T-helper 17 cell (primary cell): ENCODE measurements around the gene WNT5A. TPM values are rescaled to one million over a fixed set of nuclear protein-coding genes. Genes with fewer than 3 reads are reported as not detected.
A peak's percentile ranks its signal among the peaks of the same experiment; 100 is the strongest.

ENCODE experiments used
- ATAC-seq: fragments of 150-1000 bp; cut with Tn5 transposase; 2 replicates; pipeline ENCODE4 v1.10.0; 2021; ENCODE audit warnings: mild to moderate bottlenecking, moderate library complexity
- DNase-seq, 3 donors: peaks; one replicate each; pipeline versions ENCODE4 v3.0.0 to v3.0.0-alpha.2; 2020 to 2021
- H3K9me3 ChIP-seq: one replicate; pipeline ENCODE4 v1.7.0; 2013; ENCODE audit warnings: low read length, mild to moderate bottlenecking; ENCODE audit not compliant: control insufficient read depth, poor library complexity, severe bottlenecking
- H3K27ac Mint-ChIP-seq: one replicate; pipeline ENCODE4 v1.8.0; 2022; ENCODE audit warnings: mild to moderate bottlenecking, moderate library complexity, mixed read lengths
- H3K27me3 Mint-ChIP-seq: one replicate; pipeline ENCODE4 v1.8.0; 2022; ENCODE audit warnings: mixed read lengths
- H3K36me3 Mint-ChIP-seq: one replicate; pipeline ENCODE4 v1.8.0; 2022; ENCODE audit warnings: low read depth, mixed read lengths
- H3K4me1 Mint-ChIP-seq: one replicate; pipeline ENCODE4 v1.8.0; 2022; ENCODE audit warnings: mild to moderate bottlenecking, mixed read lengths
- H3K4me3 Mint-ChIP-seq: one replicate; pipeline ENCODE4 v1.8.0; 2022; ENCODE audit warnings: mild to moderate bottlenecking, moderate library complexity, mixed read lengths
- total RNA-seq, 4 donors: library from RNA in 2 of 4; stranded (reverse) in 2 of 4; gene quantifications; one replicate each; pipeline ENCODE4 v1.2.3 and lab custom pipeline; 2022 to 2026

The WNT5A gene
- not detected for total RNA-seq
- total RNA-seq (lab: John Stamatoyannopoulos, UW): 0 reads per million in 2 donors

DNA sequence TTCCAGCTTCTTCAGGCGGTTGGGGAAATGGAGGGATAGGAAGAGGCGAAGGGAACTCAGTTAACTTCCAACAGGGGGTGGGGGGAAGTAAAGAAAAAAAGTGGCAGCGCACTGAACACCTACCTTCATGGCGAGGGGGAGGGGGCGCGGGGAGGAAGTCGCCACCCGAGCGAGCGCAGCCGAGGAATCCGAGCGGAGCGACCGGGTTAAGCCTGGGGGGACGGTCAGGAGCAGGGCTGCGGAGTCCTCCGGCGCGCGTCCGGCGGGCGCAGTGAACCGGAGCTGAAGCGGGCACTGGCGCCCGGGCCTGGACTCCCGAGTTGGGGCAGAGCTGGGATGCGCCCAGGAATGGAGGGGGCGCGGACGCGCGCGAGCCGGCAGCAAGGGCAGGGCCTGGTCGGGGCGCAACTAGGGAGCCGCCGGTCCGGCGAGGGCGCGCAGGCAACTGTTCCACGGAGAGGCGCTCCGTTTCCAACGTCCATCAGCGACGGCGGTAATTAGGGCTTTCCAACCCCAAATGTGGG lies at the start of gene WNT5A:
WNT5A (minus strand) TSS at position 450 of the 524 bp plus-strand sequence; CDS start at position 129, 321 bp downstream.
- Mint-ChIP-seq H3K36me3 (peaks cover 6% of the 10 kb centered on the region), H3K4me1 (peaks cover 10% of the 10 kb centered on the region), H3K27me3 (peaks cover 70% of the 10 kb centered on the region), H3K27ac (no peak within 1 kb of the TSS), H3K4me3 (peak within 1 kb of the TSS; percentile 84)
- DNase-seq: no peak
- H3K9me3 ChIP-seq: no peaks in the 10 kb centered on the region
- ATAC-seq: no peak

DNA sequence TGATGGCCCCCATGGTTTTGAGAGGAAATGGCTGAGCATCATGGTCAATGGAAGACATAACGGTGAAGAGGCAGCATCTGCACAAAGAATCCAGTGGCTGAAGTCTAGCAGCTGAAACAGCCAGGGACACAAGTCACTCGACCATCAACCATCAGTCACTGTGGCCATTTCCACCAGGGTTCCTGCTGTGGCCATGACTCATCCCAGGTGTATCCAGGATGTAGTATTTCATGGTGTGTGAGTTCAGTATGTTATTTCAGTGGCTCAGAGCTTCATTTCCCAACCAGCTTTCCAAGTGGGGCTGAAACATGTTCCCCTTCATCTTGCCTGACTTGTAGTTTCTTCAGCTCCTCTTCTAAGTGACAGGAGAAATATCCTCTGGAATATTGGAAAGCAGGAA lies 47.8 kb upstream of the WNT5A start:
- DNase-seq: no peak
- H3K27ac Mint-ChIP-seq: no peak overlapping the region
- H3K4me3 Mint-ChIP-seq: no peak overlapping the region
- H3K9me3 ChIP-seq: no peaks in the 10 kb centered on the region
- H3K4me1 Mint-ChIP-seq: no peaks in the 10 kb centered on the region
- ATAC-seq: no peak
- no peaks in the 10 kb centered on the region for H3K27me3 Mint-ChIP-seq
- H3K36me3 Mint-ChIP-seq: no peaks in the 10 kb centered on the region

DNA sequence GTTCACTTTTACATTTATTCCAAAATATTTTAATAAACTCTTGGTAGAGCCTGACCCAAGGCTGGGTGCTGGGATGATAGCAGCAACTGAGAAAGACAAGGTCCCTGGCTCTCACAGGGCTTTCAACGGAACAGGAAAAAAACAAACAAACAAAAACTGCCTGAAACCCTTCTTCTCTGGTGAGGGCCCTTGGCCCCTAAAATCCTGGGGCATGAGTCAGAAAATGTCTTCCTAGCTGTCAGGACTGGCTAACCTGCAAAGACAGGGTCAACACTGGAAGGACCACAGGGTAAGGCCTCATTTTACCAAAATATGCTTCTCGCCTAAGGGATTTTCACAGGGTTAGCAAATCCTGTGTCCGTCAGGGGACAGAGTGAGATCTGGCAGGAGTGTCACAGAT lies 45.7 kb upstream of the WNT5A start:
- Mint-ChIP-seq H3K36me3 (no peaks in the 10 kb centered on the region), H3K27me3 (no peaks in the 10 kb centered on the region), H3K4me1 (no peaks in the 10 kb centered on the region), H3K4me3 (no peak overlapping the region), H3K27ac (no peak overlapping the region)
- H3K9me3 ChIP-seq: no peaks in the 10 kb centered on the region
- DNase-seq: no peak
- ATAC-seq: no peak

DNA sequence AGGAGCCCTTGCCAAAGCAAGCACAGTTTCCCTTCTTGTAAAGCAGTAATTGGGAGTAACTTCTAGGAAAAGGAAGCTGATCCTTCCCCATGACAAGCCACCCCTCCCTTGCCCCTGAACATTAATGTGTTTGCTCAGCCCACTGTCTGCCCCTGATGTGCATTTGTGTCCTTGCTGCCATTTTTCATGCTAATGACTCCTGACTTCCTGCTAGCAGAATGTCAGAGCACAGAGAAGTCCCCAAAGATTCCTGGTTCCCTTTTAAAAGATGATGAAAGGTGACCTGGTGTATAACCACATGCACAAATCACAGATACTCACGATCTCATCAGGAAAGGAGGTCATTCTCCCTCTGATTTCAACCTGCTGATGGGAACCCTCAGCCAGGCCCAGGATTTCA lies 44.2 kb upstream of the WNT5A start:
- Mint-ChIP-seq H3K27ac (no peak overlapping the region), H3K27me3 (no peaks in the 10 kb centered on the region), H3K4me3 (no peak overlapping the region), H3K4me1 (no peaks in the 10 kb centered on the region), H3K36me3 (no peaks in the 10 kb centered on the region)
- no peak for ATAC-seq
- no peaks in the 10 kb centered on the region for H3K9me3 ChIP-seq
- no peak for DNase-seq

DNA sequence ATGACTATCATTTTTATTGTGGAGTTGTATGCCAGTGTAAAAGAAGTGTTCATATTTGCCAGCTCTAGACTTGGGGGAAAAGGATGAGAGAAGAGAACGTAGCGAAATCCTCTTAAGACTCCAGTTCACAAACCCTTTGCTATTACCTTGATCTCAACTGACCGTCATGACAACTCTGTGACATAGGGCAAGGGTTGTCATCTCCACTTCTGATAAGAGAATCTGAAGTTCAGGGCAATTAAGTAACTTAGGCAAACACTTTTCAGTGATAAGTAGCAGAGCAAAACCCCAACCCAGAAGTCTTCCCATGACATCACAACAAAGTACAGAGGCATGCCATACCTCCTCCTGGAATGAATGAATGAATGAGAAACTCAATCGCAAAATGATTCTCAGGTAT lies 40.3 kb upstream of the WNT5A start:
- H3K27ac Mint-ChIP-seq: no peak overlapping the region
- H3K9me3 ChIP-seq: no peaks in the 10 kb centered on the region
- ATAC-seq (no peak), DNase-seq (no peak)
- no peak overlapping the region for H3K4me3 Mint-ChIP-seq
- H3K36me3 Mint-ChIP-seq: no peaks in the 10 kb centered on the region
- H3K4me1 Mint-ChIP-seq: no peaks in the 10 kb centered on the region
- H3K27me3 Mint-ChIP-seq: no peaks in the 10 kb centered on the region

DNA sequence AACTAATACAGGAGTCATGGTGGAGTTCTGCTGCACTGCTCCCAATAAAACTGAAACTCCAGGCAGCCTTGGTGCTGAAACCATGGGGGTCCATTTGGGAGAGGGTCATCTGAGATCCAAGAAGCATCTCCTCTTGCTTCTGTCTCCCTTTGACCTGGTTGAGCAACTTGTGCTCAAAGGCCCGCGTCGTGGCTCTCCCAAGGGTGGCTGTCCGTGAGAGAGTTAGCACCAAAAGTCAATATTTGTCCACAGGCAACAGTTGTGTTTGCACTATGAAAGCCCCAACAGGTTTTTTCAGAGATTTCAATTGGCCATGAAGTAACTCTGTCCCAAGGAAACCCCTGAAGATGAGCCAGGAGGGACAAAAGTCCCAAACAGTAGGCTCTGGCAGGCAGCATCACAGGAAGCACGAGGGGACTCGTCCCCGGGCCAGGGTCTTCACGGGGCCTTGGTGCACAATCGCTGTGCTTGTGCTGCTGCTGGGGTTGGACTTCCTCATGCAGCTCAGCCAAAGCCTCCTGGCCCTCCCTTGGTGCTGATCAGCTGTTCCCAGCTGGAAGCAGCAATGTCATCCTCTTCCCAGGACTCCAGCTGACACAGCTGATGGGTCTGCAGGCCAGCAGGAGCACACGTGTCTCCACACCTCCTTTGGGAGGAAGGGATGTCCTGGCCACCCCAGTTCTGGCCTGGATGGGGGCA lies 39.4 kb upstream of the WNT5A start:
- H3K4me1 Mint-ChIP-seq: no peaks in the 10 kb centered on the region
- no peaks in the 10 kb centered on the region for H3K9me3 ChIP-seq
- no peak overlapping the region for H3K27ac Mint-ChIP-seq
- H3K27me3 Mint-ChIP-seq: no peaks in the 10 kb centered on the region
- no peaks in the 10 kb centered on the region for H3K36me3 Mint-ChIP-seq
- no peak for ATAC-seq
- DNase-seq: no peak
- no peak overlapping the region for H3K4me3 Mint-ChIP-seq

DNA sequence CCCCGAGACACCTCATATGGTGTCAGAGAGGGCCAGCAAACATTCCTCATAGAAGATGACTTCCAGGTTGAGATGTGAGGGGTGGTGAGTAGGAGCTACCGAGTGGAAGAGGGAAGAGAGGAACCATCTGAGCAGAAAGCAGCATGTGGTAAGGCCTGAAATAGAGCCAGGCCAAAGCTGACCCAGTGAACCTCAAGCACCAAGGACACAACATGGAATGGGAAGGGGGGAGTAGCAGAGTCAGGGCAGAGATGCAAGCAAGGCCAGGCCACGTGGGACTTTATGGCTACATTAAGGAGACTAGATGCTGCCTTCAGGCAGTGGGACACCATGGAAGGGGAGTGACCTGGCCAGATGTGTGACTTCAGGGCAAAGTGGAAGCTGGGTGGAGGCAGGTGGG lies 38.3 kb upstream of the WNT5A start:
- H3K9me3 ChIP-seq: no peaks in the 10 kb centered on the region
- no peaks in the 10 kb centered on the region for H3K27me3 Mint-ChIP-seq
- no peaks in the 10 kb centered on the region for H3K4me1 Mint-ChIP-seq
- DNase-seq (no peak), ATAC-seq (no peak)
- no peak overlapping the region for H3K4me3 Mint-ChIP-seq
- H3K27ac Mint-ChIP-seq: no peak overlapping the region
- no peaks in the 10 kb centered on the region for H3K36me3 Mint-ChIP-seq

DNA sequence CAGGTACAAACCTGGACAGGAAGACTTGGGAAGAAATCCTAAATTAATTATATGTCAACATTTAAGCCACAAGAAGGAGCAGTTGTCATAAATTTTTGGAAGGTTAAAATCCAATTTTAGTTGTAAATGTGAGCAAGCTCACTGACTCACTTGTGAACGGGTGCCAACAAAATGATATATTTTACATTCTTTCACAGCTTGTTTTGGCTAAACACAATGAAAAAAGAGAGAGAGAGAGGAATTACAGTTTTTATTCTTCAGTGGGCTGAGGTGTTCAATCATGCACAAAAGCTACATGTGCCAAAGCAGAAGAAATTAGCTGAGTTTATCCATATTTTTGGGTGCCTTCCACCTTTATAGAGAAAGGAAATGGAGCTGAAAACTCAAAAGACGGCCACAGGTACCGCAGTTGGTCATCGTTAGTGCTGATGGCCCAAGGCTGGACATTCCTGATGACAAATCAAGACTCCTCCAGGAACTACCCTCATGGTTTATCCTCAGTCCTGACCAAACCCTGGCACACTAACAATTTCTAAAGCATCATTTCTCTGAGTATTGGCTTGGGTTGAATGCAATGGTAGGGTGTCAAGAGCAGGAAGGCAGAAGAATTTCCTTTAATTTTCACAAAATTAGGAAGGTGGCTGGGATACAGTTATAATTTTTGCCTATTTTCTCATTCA lies 37.6 kb upstream of the WNT5A start:
- ATAC-seq: no peak
- no peaks in the 10 kb centered on the region for H3K27me3 Mint-ChIP-seq
- no peaks in the 10 kb centered on the region for H3K36me3 Mint-ChIP-seq
- DNase-seq: no peak
- H3K4me3 Mint-ChIP-seq: no peak overlapping the region
- no peaks in the 10 kb centered on the region for H3K4me1 Mint-ChIP-seq
- H3K9me3 ChIP-seq: no peaks in the 10 kb centered on the region
- no peak overlapping the region for H3K27ac Mint-ChIP-seq

DNA sequence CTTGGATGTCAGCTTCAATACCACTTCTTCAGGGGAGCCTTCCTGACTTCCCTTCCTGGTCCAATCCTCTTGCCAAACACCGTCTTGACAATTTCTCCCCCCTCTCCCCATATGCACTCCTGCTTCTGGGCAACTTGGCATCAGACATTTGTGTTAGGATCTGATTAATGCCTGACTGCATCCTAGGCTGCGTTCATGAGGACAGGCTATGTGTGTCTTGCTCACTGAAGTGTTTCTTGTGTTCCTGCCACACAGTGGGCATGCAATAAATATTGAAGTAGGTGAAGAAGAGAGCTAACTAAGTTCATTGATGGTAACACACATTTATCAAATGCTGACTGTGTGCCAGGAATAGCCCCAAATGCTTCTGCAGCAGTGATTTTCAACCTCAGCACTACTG lies 36.4 kb upstream of the WNT5A start:
- ATAC-seq (no peak), DNase-seq (no peak)
- H3K4me1 Mint-ChIP-seq: no peaks in the 10 kb centered on the region
- H3K27me3 Mint-ChIP-seq: no peaks in the 10 kb centered on the region
- H3K9me3 ChIP-seq: no peaks in the 10 kb centered on the region
- H3K27ac Mint-ChIP-seq: no peak overlapping the region
- H3K4me3 Mint-ChIP-seq: no peak overlapping the region
- no peaks in the 10 kb centered on the region for H3K36me3 Mint-ChIP-seq

DNA sequence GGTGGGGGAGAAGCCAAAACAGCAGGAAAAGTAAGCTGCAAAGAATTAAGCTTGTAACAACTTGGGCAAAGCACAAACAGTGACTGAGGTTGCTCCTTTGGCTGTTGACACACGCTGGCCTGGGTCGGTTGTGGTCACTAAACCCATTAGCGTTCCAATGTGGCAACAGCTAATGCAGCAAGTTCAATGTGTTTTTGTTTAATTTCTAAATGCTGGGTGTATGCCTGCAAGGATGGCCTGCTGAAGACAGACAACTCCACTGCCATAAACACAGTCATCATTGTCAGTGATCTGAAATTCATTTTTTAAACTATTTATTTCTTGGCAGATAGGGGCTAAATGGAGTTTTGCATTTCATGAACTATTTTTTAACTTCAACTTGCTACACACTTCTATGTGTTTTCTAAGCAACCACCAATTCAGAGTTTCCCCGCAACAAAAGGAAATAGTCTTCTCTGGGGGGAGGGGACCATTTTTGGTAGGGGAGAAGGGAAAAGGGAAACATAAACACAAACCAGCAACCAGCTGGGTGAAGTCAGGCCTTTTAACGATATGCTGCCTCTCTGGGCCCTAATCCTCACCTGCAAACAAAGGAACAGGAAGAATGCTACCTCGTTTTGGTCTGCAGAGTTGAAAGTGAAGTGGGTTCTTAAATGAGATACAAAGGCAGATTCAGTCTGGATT lies 34.8 kb upstream of the WNT5A start:
- no peak overlapping the region for H3K27ac Mint-ChIP-seq
- H3K9me3 ChIP-seq: no peaks in the 10 kb centered on the region
- DNase-seq (no peak), ATAC-seq (no peak)
- no peak overlapping the region for H3K4me3 Mint-ChIP-seq
- H3K36me3 Mint-ChIP-seq: no peaks in the 10 kb centered on the region
- H3K27me3 Mint-ChIP-seq: no peaks in the 10 kb centered on the region
- no peaks in the 10 kb centered on the region for H3K4me1 Mint-ChIP-seq

DNA sequence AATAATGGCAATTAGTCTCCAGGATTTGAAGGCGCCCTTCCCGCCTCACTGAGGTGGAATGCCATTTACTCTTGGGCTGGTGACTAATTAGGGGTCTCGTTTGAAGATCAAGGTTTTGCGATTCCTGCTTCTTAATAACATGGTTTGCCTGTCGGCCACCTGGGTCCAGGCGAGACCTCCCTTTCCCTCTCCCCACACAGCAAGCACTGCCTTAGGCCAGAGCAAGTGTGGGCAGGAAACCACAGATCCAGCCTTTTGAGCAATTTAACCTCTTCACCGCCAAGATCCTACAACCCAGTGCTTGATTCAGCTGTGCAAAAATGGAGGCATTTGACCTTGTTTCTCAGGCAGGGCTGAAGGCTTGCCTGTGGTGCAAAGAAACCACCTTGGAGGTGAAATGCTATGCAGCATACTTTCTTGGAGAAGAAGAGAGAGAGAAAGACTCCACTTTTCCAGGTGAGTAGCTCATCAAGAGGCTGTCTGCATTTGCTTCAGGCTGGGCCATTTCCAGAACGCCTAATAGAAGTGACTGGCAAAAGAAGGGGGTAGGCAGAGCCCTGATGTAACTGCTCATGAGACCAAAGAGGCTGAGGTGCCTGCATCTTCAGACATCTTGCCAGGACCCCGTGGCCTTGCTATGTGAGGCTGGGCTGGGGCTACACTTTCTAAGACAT lies 34.1 kb upstream of the WNT5A start:
- ATAC-seq (no peak), DNase-seq (no peak)
- no peaks in the 10 kb centered on the region for H3K4me1 Mint-ChIP-seq
- no peak overlapping the region for H3K27ac Mint-ChIP-seq
- H3K27me3 Mint-ChIP-seq: no peaks in the 10 kb centered on the region
- H3K4me3 Mint-ChIP-seq: no peak overlapping the region
- no peaks in the 10 kb centered on the region for H3K9me3 ChIP-seq
- H3K36me3 Mint-ChIP-seq: no peaks in the 10 kb centered on the region

DNA sequence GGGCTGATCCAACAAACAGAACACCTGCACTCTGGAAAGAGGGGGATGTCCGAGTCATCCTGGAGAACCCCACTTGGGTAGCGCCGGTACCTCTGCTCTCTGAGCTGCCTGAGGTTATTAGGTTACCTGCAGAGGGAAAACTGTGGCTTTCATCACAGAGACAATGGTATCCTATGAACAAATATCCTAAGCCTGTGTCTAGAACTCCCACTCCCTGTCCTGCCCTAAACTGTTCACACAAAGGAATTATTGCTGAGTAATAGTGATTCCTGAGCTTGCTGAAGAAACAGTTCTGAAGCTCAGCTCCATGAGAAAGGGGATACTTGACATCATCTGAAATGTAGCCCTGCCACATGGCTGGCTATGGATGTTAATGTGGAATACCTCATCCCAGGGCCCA lies 31.9 kb upstream of the WNT5A start:
- no peak overlapping the region for H3K4me3 Mint-ChIP-seq
- no peaks in the 10 kb centered on the region for H3K27me3 Mint-ChIP-seq
- H3K36me3 Mint-ChIP-seq: no peaks in the 10 kb centered on the region
- H3K9me3 ChIP-seq: no peaks in the 10 kb centered on the region
- DNase-seq (no peak), ATAC-seq (no peak)
- no peak overlapping the region for H3K27ac Mint-ChIP-seq
- no peaks in the 10 kb centered on the region for H3K4me1 Mint-ChIP-seq

DNA sequence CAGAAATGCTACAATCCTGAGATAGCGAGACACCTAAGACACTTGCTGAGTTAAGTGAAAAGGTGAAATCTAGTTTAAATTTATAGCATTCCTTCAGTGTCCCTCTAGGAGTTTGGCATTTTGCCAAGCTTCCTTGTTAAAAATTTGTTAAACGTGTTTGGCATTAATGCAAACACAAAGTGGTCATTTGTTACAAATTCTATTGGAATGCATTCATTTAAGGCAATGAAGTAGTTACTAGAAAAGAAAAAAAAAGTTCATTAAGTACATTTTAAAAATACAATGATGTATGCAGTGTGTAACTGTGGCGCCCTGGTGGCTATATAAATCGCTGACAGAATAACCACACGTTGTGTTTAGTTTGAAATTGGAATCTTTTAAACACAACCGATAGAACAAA lies 31.3 kb upstream of the WNT5A start:
- no peaks in the 10 kb centered on the region for H3K9me3 ChIP-seq
- no peak overlapping the region for H3K27ac Mint-ChIP-seq
- H3K36me3 Mint-ChIP-seq: no peaks in the 10 kb centered on the region
- ATAC-seq (no peak), DNase-seq (no peak)
- H3K4me1 Mint-ChIP-seq: no peaks in the 10 kb centered on the region
- H3K4me3 Mint-ChIP-seq: no peak overlapping the region
- H3K27me3 Mint-ChIP-seq: no peaks in the 10 kb centered on the region
